ENCODE results near the gene PEMT. TPM values are rescaled to one million over a fixed set of nuclear protein-coding genes. Genes with fewer than 3 reads are reported as not detected.

Gene PEMT
- total and polyA plus RNA-seq, 2 of the 4 experiments (the other 2 are of a cell fraction) = 23.3 to 49.5 TPM

DNA sequence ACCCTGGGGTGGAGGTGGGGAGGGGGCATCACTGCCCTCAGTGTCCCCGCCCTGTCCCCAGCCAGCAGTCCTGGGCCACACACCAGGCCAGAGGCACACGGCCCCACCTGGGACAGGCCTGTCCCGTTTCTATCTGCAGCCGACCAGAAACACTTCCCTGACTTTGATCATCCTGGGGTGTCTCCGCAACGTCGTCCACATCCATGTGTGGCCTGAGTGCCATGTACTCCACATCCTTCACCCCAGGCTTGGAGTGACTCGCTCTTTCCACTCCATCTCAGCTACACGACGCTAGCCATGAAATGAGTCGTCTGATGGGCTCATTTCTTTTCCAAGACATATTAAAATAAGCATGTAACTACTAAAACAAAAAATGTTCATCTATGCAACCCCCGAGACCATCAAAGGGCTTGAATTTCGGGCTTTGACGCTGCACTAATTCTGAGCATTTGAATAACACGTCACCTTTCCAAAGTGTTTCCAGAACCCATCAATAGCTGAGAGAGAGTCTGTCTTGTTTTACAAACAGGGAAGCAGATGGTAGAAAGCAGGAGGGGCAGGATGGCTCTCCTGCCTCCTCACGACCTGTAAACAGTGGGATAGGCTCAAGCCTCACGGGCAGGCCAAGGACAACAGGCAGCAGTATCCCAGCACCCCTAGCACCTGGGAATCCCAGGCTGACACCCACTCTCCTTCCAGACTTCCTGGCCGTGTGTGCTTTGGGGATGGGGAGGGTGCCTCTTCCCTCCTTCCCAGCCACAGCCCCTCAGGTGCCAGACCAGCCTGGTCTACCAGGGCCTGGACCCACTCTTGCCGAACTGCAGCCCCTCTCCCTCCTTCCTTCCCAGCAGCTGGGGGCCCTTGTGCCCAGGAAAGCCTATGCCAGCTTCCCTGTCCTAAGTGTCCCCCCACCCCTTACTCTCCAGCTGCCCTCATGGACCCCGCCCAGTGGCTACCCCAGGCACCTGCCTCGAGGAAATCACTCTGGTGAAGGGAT is 75.3 kb downstream of the PEMT start:
- POLR2A ChIA-PET (ENCODE audit: unreplicated experiment) = no interaction called here
- no peak for ATAC-seq (ENCODE audit: low read depth)

More for the DNA sequence above, 75.3 kb downstream of the PEMT start:
- Histone ChIP-seq H3K18ac (ENCODE audit: low read depth, low read length) (no peak overlapping the region), H3K79me1 (ENCODE audit: low read depth in 1 of 2, low read length in 2 of 2) (no peaks in the 10 kb centered on the region), H3K4me1 (ENCODE audit: control insufficient read depth, insufficient read depth, low read length) (peaks cover 12% of the 10 kb centered on the region), H3K4me3 (ENCODE audit: insufficient read depth, low read depth, low read length) (no peak overlapping the region), H2BK15ac (ENCODE audit: low read depth, low read length) (no peak overlapping the region), H4K20me1 (ENCODE audit: insufficient read depth, low read length) (peaks cover 27% of the 10 kb centered on the region), H2AK5ac (ENCODE audit: low read depth, low read length) (no peak overlapping the region), H3K14ac (replicated peaks; ENCODE audit: low read depth, low read length) (no peak overlapping the region), H3K9ac (ENCODE audit: low read depth, low read length) (no peak overlapping the region), H3K4ac (ENCODE audit: low read depth, low read length) (no peak overlapping the region), H4K91ac (ENCODE audit: insufficient read depth, low read depth, low read length) (no peak overlapping the region), H3K27ac (ENCODE audit: insufficient read depth, low read length) (no peak overlapping the region), H3K23ac (ENCODE audit: low read depth, low read length) (no peak overlapping the region), H2BK120ac (ENCODE audit: low read depth, low read length) (no peak overlapping the region), H4K5ac (ENCODE audit: low read depth, low read length) (no peak overlapping the region), H2AFZ (replicated peaks; ENCODE audit: low read length, poor library complexity) (peak overlapping the region; percentile 9), H3K27me3 (ENCODE audit: control insufficient read depth, insufficient read depth, low read length) (peaks cover 2% of the 10 kb centered on the region; the same call in 1 of the 2 replicates), H2BK20ac (ENCODE audit: low read depth, low read length) (no peak overlapping the region), H3K56ac (ENCODE audit: extremely low read depth, insufficient read depth, low read length) (no peak overlapping the region), H3K9me1 (ENCODE audit: insufficient read depth, low read length) (peaks cover 4% of the 10 kb centered on the region; the same call in 1 of the 2 replicates), H2BK5ac (ENCODE audit: low read depth, low read length, poor library complexity, severe bottlenecking) (no peak overlapping the region), H3K36me3 (ENCODE audit: control insufficient read depth, insufficient read depth, low read length) (no peaks in the 10 kb centered on the region), H3K4me2 (ENCODE audit: low read depth, low read length) (no peak overlapping the region), H2AK9ac (replicated peaks; ENCODE audit: low read depth, low read length, poor library complexity) (no peak overlapping the region), H4K8ac (ENCODE audit: low read depth in 2 of 2, low read length in 2 of 2) (no peak overlapping the region), H3K9me3 (ENCODE audit: control insufficient read depth, insufficient read depth, low read length) (no peaks in the 10 kb centered on the region)
- DNase-seq = peak; percentile 68
- in situ Hi-C loops (cut with MboI; ENCODE audit: low sequenced_read_pairs) = no loop called here
- no TSS peak for BruUV-seq (replicated peaks)
- CTCF ChIA-PET = interaction anchor here (0.8 kb wide), 1 partner anchor 19 kb away, joined by 3 read pairs; no protein-coding TSS in a partner anchor
- dilution Hi-C loops (cut with HindIII; ENCODE audit: low sequenced_read_pairs, unreplicated experiment) = no loop called here
- intact Hi-C loops (cut with micrococcal nuclease) = no loop called here
- 50% methylated on average over 6 of the region's 21 CpGs; no CpG with 5 or more reads in 1 of the 2 experiments for WGBS, 2 experiments (ENCODE audit: extremely low coverage in 2 of 2, insufficient read length in 1 of 2)
- TF ChIP-seq CHD1 (IDR thresholded peaks at IDR 0.05; ENCODE audit: low read depth, low read length) (no peak), NFE2L2 (IDR thresholded peaks at IDR 0.05; ENCODE audit: low read depth, low read length) (no peak), BHLHE40 (IDR thresholded peaks at IDR 0.05; ENCODE audit: low read depth, low read length) (0 out of 2 replicates have a peak, but pooled peaks have one; percentile 16), POLR2A (IDR thresholded peaks at IDR 0.05; ENCODE audit: low read depth, low read length) (no peak), RCOR1 (IDR thresholded peaks at IDR 0.05; ENCODE audit: insufficient replicate concordance, low read length) (no peak), FOS (IDR thresholded peaks at IDR 0.05; ENCODE audit: low read depth, low read length) (peak; percentile 43; the same call in 1 of the 2 replicates)

Measured in IMR-90 (cell line).